GM21515 (cell line): Measurements from ENCODE around the gene GRM3.
"Not testable (repeated sequence)": the region's sequence is repeated elsewhere in the genome, so short reads cannot be mapped to it uniquely, and the experiment has no call there.

Experiments used
- ATAC-seq: cut with Tn5 transposase; IDR thresholded peaks from one replicate; pipeline ENCODE4 v1.9.1; 2021; ENCODE audit not compliant: unreplicated experiment

Gene GRM3

GRCh38 chr7:86643561-86644281 is at the start of gene GRM3:
Gene GRM3, plus strand, starts transcription at chr7:86643909. Its CDS starts 121,237 bp downstream, at chr7:86765146.
- no peak for ATAC-seq

GRCh38 chr7:86598311-86598710 is 45.4 kb upstream of the GRM3 start:
- no peak for ATAC-seq

GRCh38 chr7:86598721-86599120 is 45.0 kb upstream of the GRM3 start:
- ATAC-seq: no peak

- ATAC-seq: no peak
Observed at GRCh38 chr7:86600506-86601290, 43.0 kb upstream of the GRM3 start.

GRCh38 chr7:86615711-86616110 is 28.0 kb upstream of the GRM3 start:
- not testable (repeated sequence) for ATAC-seq

GRCh38 chr7:86644282-86645224 is 844 bp downstream of the GRM3 start:
- no peak for ATAC-seq

- ATAC-seq: no peak
Observed at GRCh38 chr7:86645225-86645608, 1.5 kb downstream of the GRM3 start.

- no peak for ATAC-seq
Observed at GRCh38 chr7:86645676-86646276, 2.1 kb downstream of the GRM3 start.

- no peak for ATAC-seq
Observed at GRCh38 chr7:86647385-86648094, 3.8 kb downstream of the GRM3 start.

- no peak for ATAC-seq
Observed at GRCh38 chr7:86648169-86648568, 4.5 kb downstream of the GRM3 start.

GRCh38 chr7:86653919-86654659 is 10.4 kb downstream of the GRM3 start:
- no peak for ATAC-seq

- ATAC-seq: no peak
Observed at GRCh38 chr7:86657948-86658347, 14.2 kb downstream of the GRM3 start.

- no peak for ATAC-seq
Observed at GRCh38 chr7:86660950-86661462, 17.3 kb downstream of the GRM3 start.

- ATAC-seq: no peak
Observed at GRCh38 chr7:86664486-86664885, 20.8 kb downstream of the GRM3 start.

- ATAC-seq: no peak
Observed at GRCh38 chr7:86664991-86665390, 21.3 kb downstream of the GRM3 start.

GRCh38 chr7:86665669-86666068 is 22.0 kb downstream of the GRM3 start:
- no peak for ATAC-seq

GRCh38 chr7:86667732-86668131 is 24.0 kb downstream of the GRM3 start:
- ATAC-seq: no peak

- ATAC-seq: no peak
Observed at GRCh38 chr7:86668315-86668714, 24.6 kb downstream of the GRM3 start.

- no peak for ATAC-seq
Observed at GRCh38 chr7:86687831-86688230, 44.1 kb downstream of the GRM3 start.
